Measurements from ENCODE around the gene TMEM266.
A peak's percentile ranks its signal among the peaks of the same experiment; 100 is the strongest.

TMEM266 gene

GRCh38 chr15:76127169-76127568 lies 67.4 kb downstream of the TMEM266 start:
- Histone ChIP-seq H3K36me3 (replicated peaks; ENCODE audit: insufficient read depth, low read length) (no peaks in the 10 kb centered on the region), H2AFZ (ENCODE audit: low read length) (peak overlapping the region; percentile 36; the same call in 1 of the 2 replicates), H3K9ac (ENCODE audit: low read length) (no peak overlapping the region), H3K4me3 (ENCODE audit: low read length) (no peak overlapping the region), H3F3A (ENCODE audit: insufficient read depth, low read length) (peaks cover 6% of the 10 kb centered on the region; the same call in 1 of the 2 replicates), H3K27ac (ENCODE audit: low read length) (no peak overlapping the region; the same call in 1 of the 2 replicates), H3K79me2 (ENCODE audit: low read length) (no peaks in the 10 kb centered on the region), H3K9me2 (replicated peaks; ENCODE audit: insufficient read depth, low read length) (no peaks in the 10 kb centered on the region), H4K20me1 (ENCODE audit: insufficient read depth, low read length) (no peaks in the 10 kb centered on the region), H3K4me1 (ENCODE audit: low read length) (peaks cover 5% of the 10 kb centered on the region), H3K4me2 (ENCODE audit: low read depth, low read length) (peak overlapping the region; percentile 38; the same call in 1 of the 2 replicates), H3K9me3 (replicated peaks; ENCODE audit: insufficient read depth, low read length) (no peaks in the 10 kb centered on the region), H3K27me3 (replicated peaks; ENCODE audit: insufficient read depth, low read length) (no peaks in the 10 kb centered on the region)
- no peak for DNase-seq
- no peak for TF ChIP-seq EZH2 (optimal IDR thresholded peaks at IDR 0.05; ENCODE audit: low read depth, low read length)
- no peak for TF ChIP-seq EZH2phosphoT487 (IDR thresholded peaks at IDR 0.05; ENCODE audit: low read length)
- no peak for TF ChIP-seq CTCF (IDR thresholded peaks at IDR 0.05; ENCODE audit: low read length)

- Histone ChIP-seq H3K79me2 (ENCODE audit: low read length) (no peaks in the 10 kb centered on the region), H4K20me1 (ENCODE audit: insufficient read depth, low read length) (no peaks in the 10 kb centered on the region), H3K4me3 (ENCODE audit: low read length) (no peak overlapping the region), H3K4me2 (ENCODE audit: low read depth, low read length) (peak overlapping the region; percentile 38; the same call in 1 of the 2 replicates), H3K9me2 (replicated peaks; ENCODE audit: insufficient read depth, low read length) (no peaks in the 10 kb centered on the region), H3K27ac (ENCODE audit: low read length) (peak overlapping the region; percentile 8; the same call in 1 of the 2 replicates), H3K9ac (ENCODE audit: low read length) (no peak overlapping the region), H3K4me1 (ENCODE audit: low read length) (peaks cover 5% of the 10 kb centered on the region), H2AFZ (ENCODE audit: low read length) (peak overlapping the region; percentile 36; the same call in 1 of the 2 replicates), H3F3A (ENCODE audit: insufficient read depth, low read length) (peaks cover 6% of the 10 kb centered on the region; the same call in 1 of the 2 replicates), H3K27me3 (replicated peaks; ENCODE audit: insufficient read depth, low read length) (no peaks in the 10 kb centered on the region), H3K36me3 (replicated peaks; ENCODE audit: insufficient read depth, low read length) (no peaks in the 10 kb centered on the region), H3K9me3 (replicated peaks; ENCODE audit: insufficient read depth, low read length) (no peaks in the 10 kb centered on the region)
- TF ChIP-seq EZH2 (optimal IDR thresholded peaks at IDR 0.05; ENCODE audit: low read depth, low read length) (no peak), CTCF (IDR thresholded peaks at IDR 0.05; ENCODE audit: low read length) (no peak), EZH2phosphoT487 (IDR thresholded peaks at IDR 0.05; ENCODE audit: low read length) (no peak)
- DNase-seq: peak; percentile 30
Observed at GRCh38 chr15:76127880-76128279, 68.1 kb downstream of the TMEM266 start.

GRCh38 chr15:76134537-76134936 lies 74.8 kb downstream of the TMEM266 start:
- H3K9me2 ChIP-seq (replicated peaks; ENCODE audit: insufficient read depth, low read length): no peaks in the 10 kb centered on the region
- no peak overlapping the region for H3K9ac ChIP-seq (ENCODE audit: low read length)
- no peaks in the 10 kb centered on the region for H3K79me2 ChIP-seq (ENCODE audit: low read length)
- TF ChIP-seq EZH2 (optimal IDR thresholded peaks at IDR 0.05; ENCODE audit: low read depth, low read length) (no peak), CTCF (IDR thresholded peaks at IDR 0.05; ENCODE audit: low read length) (no peak), EZH2phosphoT487 (IDR thresholded peaks at IDR 0.05; ENCODE audit: low read length) (no peak)
- H4K20me1 ChIP-seq (ENCODE audit: insufficient read depth, low read length): no peaks in the 10 kb centered on the region
- H3F3A ChIP-seq (ENCODE audit: insufficient read depth, low read length): no peaks in the 10 kb centered on the region
- no peak overlapping the region for H3K4me2 ChIP-seq (ENCODE audit: low read depth, low read length)
- no peaks in the 10 kb centered on the region for H3K36me3 ChIP-seq (replicated peaks; ENCODE audit: insufficient read depth, low read length)
- no peak overlapping the region for H3K27ac ChIP-seq (ENCODE audit: low read length)
- DNase-seq: no peak
- no peaks in the 10 kb centered on the region for H3K27me3 ChIP-seq (replicated peaks; ENCODE audit: insufficient read depth, low read length)
- H3K4me1 ChIP-seq (ENCODE audit: low read length): no peaks in the 10 kb centered on the region
- H3K9me3 ChIP-seq (replicated peaks; ENCODE audit: insufficient read depth, low read length): no peaks in the 10 kb centered on the region
- no peak overlapping the region for H3K4me3 ChIP-seq (ENCODE audit: low read length)
- H2AFZ ChIP-seq (ENCODE audit: low read length): no peak overlapping the region

All from MM.1S (cell line).